ENCODE results near the gene ADM. TPM values are rescaled to one million over a fixed set of nuclear protein-coding genes. Genes with fewer than 3 reads are reported as not detected.

The ADM gene
- total and polyA plus RNA-seq, 2 donors (not counting 1 experiment from before 2014, with no cell fraction given), result 2.3 to 10.4 TPM

GRCh38 chr11:10307400-10308200 is 2.7 kb downstream of the ADM start:
- peak overlapping the region; percentile 32 to 92 (median 69) for H3K4me3 ChIP-seq (ENCODE audit: control extremely low read depth in 1 of 5, extremely low read depth in 1 of 5, insufficient read depth in 1 of 5, low read depth in 2 of 5, low read length in 4 of 5)
- H3K9me3 ChIP-seq (ENCODE audit: control extremely low read depth in 1 of 3, control insufficient read depth in 2 of 3, insufficient read depth in 1 of 3, low read length in 2 of 3), result peaks cover 0 to 16% (median 4%) of the 10 kb centered on the region in 3 donors
- ChIA-PET POLR2A (interaction anchor here (0.5 to 1.5 kb wide), 4 partner anchors 15 to 944 kb away, joined by 3 to 8 read pairs (median 8); no protein-coding TSS in a partner anchor), CTCF (interaction anchor here (0.6 to 10.2 kb wide), 33 partner anchors 8 to 734 kb away, joined by 3 to 187 read pairs (median 4); partner anchors contain the start of genes SBF2 and WEE1)
- ATAC-seq (ENCODE audit: low read depth), result peak; percentile 72
- peak overlapping the region; percentile 98 for H3K4me2 ChIP-seq (replicated peaks; ENCODE audit: low read depth, low read length, poor library complexity, severe bottlenecking)
- peaks cover 42 to 55% of the 10 kb centered on the region in 2 donors for H3K4me1 ChIP-seq (ENCODE audit: control insufficient read depth in 2 of 2, insufficient read depth in 2 of 2, low read length in 2 of 2)
- peak overlapping the region; percentile 65 for H2AFZ ChIP-seq (ENCODE audit: insufficient read depth, low read depth, low read length, poor library complexity, severe bottlenecking)
- intact Hi-C loops (cut with micrococcal nuclease), result loop anchor here (1.0 to 10.0 kb wide), 13 partner anchors 9 to 993 kb away; partner anchors contain the start of genes AMPD3, RNF141, SBF2 and TMEM41B
- TF ChIP-seq EZH2 (IDR thresholded peaks at IDR 0.05; ENCODE audit: borderline replicate concordance, insufficient read depth, low read depth, low read length, poor library complexity, severe bottlenecking) (peak; percentile 1), CTCF (IDR thresholded peaks at IDR 0.05) (peak; percentile 98)
- no peaks in the 10 kb centered on the region for H4K20me1 ChIP-seq (ENCODE audit: control insufficient read depth, insufficient read depth, low read length, poor library complexity, severe bottlenecking)
- H3K9ac ChIP-seq (ENCODE audit: low read length), result peak overlapping the region; percentile 82
- no peak overlapping the region for H3K27ac ChIP-seq (ENCODE audit: low read length in 2 of 2)
- Mint-ChIP-seq H3K4me3 (peak overlapping the region; percentile 98), H3K4me1 (peaks cover 50% of the 10 kb centered on the region), H3K27me3 (peaks cover 20% of the 10 kb centered on the region), H3K9me3 (ENCODE audit: insufficient read depth) (no peaks in the 10 kb centered on the region), H3K27ac (peak overlapping the region; percentile 85)
- H3K36me3 ChIP-seq (replicated peaks in 1 of 2; ENCODE audit: control extremely low read depth in 1 of 2, control insufficient read depth in 1 of 2, extremely low read depth in 1 of 2, insufficient read depth in 2 of 2, low read length in 1 of 2), result no peaks in the 10 kb centered on the region
- H3K79me2 ChIP-seq (ENCODE audit: control insufficient read depth, insufficient read depth, low read length), result no peaks in the 10 kb centered on the region
- WGBS (ENCODE audit: insufficient coverage), result under 1% methylated on average over 56 of the region's 62 CpGs
- peak; percentile 91 for DNase-seq
- peaks cover 0 to 34% (median 12%) of the 10 kb centered on the region in 4 experiments for H3K27me3 ChIP-seq (replicated peaks in 1 of 4; ENCODE audit: control extremely low read depth in 1 of 4, control insufficient read depth in 3 of 4, insufficient read depth in 4 of 4, low read length in 3 of 4)
